K562 (cell line): ENCODE results near the gene AKT3. TPM values are rescaled to one million over a fixed set of nuclear protein-coding genes. Genes with fewer than 3 reads are reported as not detected.

Experiments used
- ATF1 ChIP-seq, 2 experiments: fragments of 450-650 bp in 1 of 2; IDR thresholded peaks; 2 replicates each; pipeline ENCODE4 v1.6.1; 2016; ENCODE audit warnings: missing compliant biosample characterization in 1 of 2, missing genetic modification characterization in 1 of 2
- BCOR ChIP-seq: fragments of 450-650 bp; IDR thresholded peaks from 2 replicates; pipeline ENCODE4 v1.6.1; 2016
- CBFA2T2 ChIP-seq: fragments of 450-650 bp; conservative IDR thresholded peaks from 2 replicates; pipeline ENCODE4 v1.6.1; 2017; ENCODE audit warnings: mild to moderate bottlenecking
- CHD2 ChIP-seq: IDR thresholded peaks from 2 replicates; pipeline ENCODE4 v1.6.1; 2011; ENCODE audit warnings: low read depth, low read length
- CREB3L1 ChIP-seq: fragments of 450-650 bp; IDR thresholded peaks from 2 replicates; pipeline ENCODE4 v1.6.1; 2014; ENCODE audit warnings: low read depth, mild to moderate bottlenecking, moderate library complexity, borderline replicate concordance
- CTBP1 ChIP-seq: fragments of 450-650 bp; IDR thresholded peaks from 2 replicates; pipeline ENCODE4 v1.6.1; 2016; ENCODE audit warnings: borderline replicate concordance
- ETS2 ChIP-seq: IDR thresholded peaks from 2 replicates; pipeline ENCODE4 v1.6.1; 2016; ENCODE audit warnings: borderline replicate concordance, missing genetic modification characterization, mild to moderate bottlenecking, moderate library complexity, missing compliant biosample characterization; ENCODE audit not compliant: poor library complexity, severe bottlenecking
- ETV1 ChIP-seq: fragments of 450-650 bp; conservative IDR thresholded peaks from 2 replicates; pipeline ENCODE4 v1.6.1; 2016; ENCODE audit warnings: missing genetic modification characterization, control low read depth, low read depth, missing compliant biosample characterization
- FOXA1 ChIP-seq: fragments of 450-650 bp; IDR thresholded peaks from 2 replicates; pipeline ENCODE4 v1.6.1; 2016; ENCODE audit warnings: mild to moderate bottlenecking, borderline replicate concordance
- GTF2E2 ChIP-seq: fragments of 200-800 bp; sonication (Bioruptor generic); IDR thresholded peaks from 2 replicates; pipeline ENCODE4 v1.6.1; 2016; ENCODE audit warnings: missing genetic modification characterization, missing compliant biosample characterization
- HNRNPUL1 ChIP-seq: fragments of 200-400 bp; formaldehyde crosslinking; IDR thresholded peaks from 2 replicates; pipeline ENCODE4 v1.6.1; 2017; ENCODE audit warnings: low read length
- MCM5 ChIP-seq: fragments of 450-650 bp; IDR thresholded peaks from 2 replicates; pipeline ENCODE4 v1.6.1; 2016; ENCODE audit warnings: low read depth
- MYBL2 ChIP-seq, 2 experiments: fragments of 450-650 bp in 1 of 2; sonication (generic) in 1 of 2; formaldehyde crosslinking in 1 of 2; IDR thresholded peaks; 2 replicates each; pipeline versions ENCODE4 v1.6.1 to v1.8.1; 2017 to 2022; ENCODE audit warnings: borderline replicate concordance in 1 of 2, inconsistent platforms in 1 of 2, low read depth in 1 of 2, mild to moderate bottlenecking in 1 of 2, missing genetic modification reagents in 1 of 2, moderate library complexity in 1 of 2
- MYC ChIP-seq, 2 experiments: fragments of 250-450 bp in 1 of 2; sonication (Bioruptor Pico) in 1 of 2; IDR thresholded peaks; 2 replicates each; pipeline versions ENCODE4 v1.5.1 to v1.6.1; 2012 to 2021; ENCODE audit warnings: low read depth in 2 of 2, borderline replicate concordance in 1 of 2, improper control_type of control experiment in 1 of 2, low read length in 1 of 2, mild to moderate bottlenecking in 1 of 2, moderate library complexity in 1 of 2
- NUFIP1 ChIP-seq: fragments of 450-650 bp; IDR thresholded peaks from 2 replicates; pipeline ENCODE4 v1.6.1; 2018; ENCODE audit not compliant: partially characterized antibody
- RBFOX2 ChIP-seq: fragments of 200-400 bp; formaldehyde crosslinking; IDR thresholded peaks from 2 replicates; pipeline ENCODE4 v1.6.1; 2017; ENCODE audit warnings: low read depth, mild to moderate bottlenecking, low read length, moderate library complexity
- SLC30A9 ChIP-seq: fragments of 250-450 bp; sonication (Bioruptor Pico); IDR thresholded peaks from 2 replicates; pipeline ENCODE4 v1.8.0; 2022; ENCODE audit warnings: mild to moderate bottlenecking, moderate library complexity
- SMARCB1 ChIP-seq: IDR thresholded peaks from 2 replicates; pipeline ENCODE4 v1.6.1; 2011; ENCODE audit warnings: improper control_type of control experiment, low read depth; ENCODE audit not compliant: insufficient read length
- TSC22D4 ChIP-seq: fragments of 450-650 bp; IDR thresholded peaks from 2 replicates; pipeline ENCODE4 v1.6.1; 2016; ENCODE audit warnings: missing genetic modification characterization, missing biosample characterization, control low read depth
- ZBTB8A ChIP-seq: fragments of 450-650 bp; IDR thresholded peaks from 2 replicates; pipeline ENCODE4 v1.6.1; 2018; ENCODE audit warnings: mild to moderate bottlenecking, moderate library complexity; ENCODE audit not compliant: partially characterized antibody
- ZNF785 ChIP-seq: fragments of 250-450 bp; sonication (Bioruptor Pico); IDR thresholded peaks from 2 replicates; pipeline ENCODE4 v1.4.0; 2020; ENCODE audit warnings: mild to moderate bottlenecking
- polyA plus RNA-seq, 8 experiments: library from polyadenylated mRNA; depleted of rRNA in 4 of 8; stranded (reverse) in 5 of 8; unstranded in 3 of 8; fragments of >200 nt; fragmentation: Nextera tagmentation in 2 of 8; fragmentation: Illumina TruSeq in 1 of 8; extraction: Ambion mirVana in 2 of 8; extraction: Trizol in 1 of 8; gene quantifications; 2 replicates each; pipeline versions ENCODE4 v1.2.1 to v1.2.3, GENCODE V29; 2011 to 2014; ENCODE audit warnings: inconsistent platforms in 1 of 8, missing spikeins in 1 of 8
- total RNA-seq, 7 experiments: library from RNA; depleted of rRNA in 6 of 7; stranded (reverse); fragments of >200 nt in 6 of 7; fragmentation: Illumina TruSeq in 2 of 7; extraction: Trizol in 2 of 7; gene quantifications; 2 replicates each; pipeline versions ENCODE4 v1.2.1 to v1.2.3, GENCODE V29; 2011 to 2021; ENCODE audit warnings: low replicate concordance in 1 of 7
- TF ChIP-seq, protein P1 (sequence below), 2 experiments: fragments of 450-650 bp; conservative IDR thresholded peaks; 2 replicates each; pipeline ENCODE4 v1.6.1; 2017; ENCODE audit warnings: mild to moderate bottlenecking in 2 of 2, moderate library complexity in 2 of 2
- TF ChIP-seq, protein P2 (sequence below): fragments of 450-650 bp; conservative IDR thresholded peaks from 2 replicates; pipeline ENCODE4 v1.6.1; 2016; ENCODE audit warnings: missing genetic modification characterization, low read depth, mild to moderate bottlenecking, missing compliant biosample characterization, moderate library complexity

The AKT3 gene
- total and polyA plus RNA-seq, 9 of the 15 experiments (the other 6 are each of a cell fraction or from before 2014, with no cell fraction given) = 0.04 to 0.54 (median 0.18) TPM; not detected in 1

DNA sequence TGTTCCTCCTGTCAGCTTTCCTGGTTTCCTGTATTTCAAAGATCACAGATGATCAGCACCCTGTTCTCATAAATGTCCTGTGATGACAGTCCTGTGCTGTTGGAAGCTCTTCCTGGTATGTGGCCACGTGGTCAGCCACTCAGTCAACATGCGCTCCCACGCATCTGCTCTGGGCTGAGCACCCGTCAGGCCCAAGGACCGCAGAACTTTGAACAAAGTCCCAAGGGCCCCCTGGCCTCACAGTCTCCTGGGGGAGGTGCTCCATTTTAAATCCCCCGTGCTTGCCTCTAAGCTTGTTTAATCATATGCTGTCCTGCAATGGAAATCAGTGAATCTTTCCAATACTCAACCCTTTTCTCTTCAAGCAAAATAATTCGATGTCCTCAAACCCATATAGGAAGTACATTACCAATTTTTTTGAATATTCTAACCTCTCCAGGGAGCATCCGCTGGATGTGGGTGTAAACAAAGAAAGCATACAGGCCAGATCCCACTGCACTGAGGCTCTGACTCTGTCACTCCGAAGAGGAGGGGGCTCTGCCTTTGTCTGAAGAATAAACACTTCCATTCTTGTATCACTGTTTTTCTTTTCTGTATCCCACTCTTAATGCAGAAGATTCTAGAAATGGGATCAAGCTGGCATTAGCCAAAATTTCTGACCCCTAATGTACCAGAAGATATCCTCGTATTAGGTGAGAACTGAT lies 343.9 kb downstream of the AKT3 start (continued):
- TF ChIP-seq TSC22D4 (tag) = no peak
- TF ChIP-seq CREB3L1 = peak; percentile 61; the same call in 1 of the 2 replicates
- no peak for TF ChIP-seq ZNF785 (CRISPR knock-in tag)
- no peak for TF ChIP-seq ETV1 (tag)
- TF ChIP-seq SLC30A9 (CRISPR knock-in tag) = no peak
- TF ChIP-seq ATF1 (CRISPR knock-in tag; IDR thresholded peaks at IDR 0.05) = no peak
- peak; percentile 40; the same call in 1 of the 2 replicates for TF ChIP-seq ATF1 (tag; IDR thresholded peaks at IDR 0.05)
- no peak for TF ChIP-seq CBFA2T2
- TF ChIP-seq MCM5 = no peak
- TF ChIP-seq BCOR = no peak
- no peak for TF ChIP-seq GTF2E2 (tag)
- TF ChIP-seq NUFIP1 = no peak
- TF ChIP-seq ZBTB8A = no peak
- TF ChIP-seq, protein P1, sequence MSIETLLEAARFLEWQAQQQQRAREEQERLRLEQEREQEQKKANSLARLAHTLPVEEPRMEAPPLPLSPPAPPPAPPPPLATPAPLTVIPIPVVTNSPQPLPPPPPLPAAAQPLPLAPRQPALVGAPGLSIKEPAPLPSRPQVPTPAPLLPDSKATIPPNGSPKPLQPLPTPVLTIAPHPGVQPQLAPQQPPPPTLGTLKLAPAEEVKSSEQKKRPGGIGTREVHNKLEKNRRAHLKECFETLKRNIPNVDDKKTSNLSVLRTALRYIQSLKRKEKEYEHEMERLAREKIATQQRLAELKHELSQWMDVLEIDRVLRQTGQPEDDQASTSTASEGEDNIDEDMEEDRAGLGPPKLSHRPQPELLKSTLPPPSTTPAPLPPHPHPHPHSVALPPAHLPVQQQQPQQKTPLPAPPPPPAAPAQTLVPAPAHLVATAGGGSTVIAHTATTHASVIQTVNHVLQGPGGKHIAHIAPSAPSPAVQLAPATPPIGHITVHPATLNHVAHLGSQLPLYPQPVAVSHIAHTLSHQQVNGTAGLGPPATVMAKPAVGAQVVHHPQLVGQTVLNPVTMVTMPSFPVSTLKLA (conservative IDR thresholded peaks at IDR 0.05) = peak; percentile 91 to 94
- TF ChIP-seq SMARCB1 = no peak
- no peak for TF ChIP-seq ETS2 (tag)
- no peak for TF ChIP-seq MYBL2 (IDR thresholded peaks at IDR 0.05; ENCODE audit: low read depth)
- no peak for TF ChIP-seq MYBL2 (CRISPR knock-in tag; IDR thresholded peaks at IDR 0.05; ENCODE audit: borderline replicate concordance)
- no peak for TF ChIP-seq FOXA1
- peak; percentile 82 for TF ChIP-seq MYC (IDR thresholded peaks at IDR 0.05; ENCODE audit: low read depth, low read length)
- no peak for TF ChIP-seq MYC (CRISPR knock-in tag; IDR thresholded peaks at IDR 0.05; ENCODE audit: borderline replicate concordance, low read depth)
- TF ChIP-seq CHD2 = no peak
- no peak for TF ChIP-seq HNRNPUL1
- TF ChIP-seq RBFOX2 = no peak
- peak; percentile 83 for TF ChIP-seq CTBP1
- TF ChIP-seq, protein P2, sequence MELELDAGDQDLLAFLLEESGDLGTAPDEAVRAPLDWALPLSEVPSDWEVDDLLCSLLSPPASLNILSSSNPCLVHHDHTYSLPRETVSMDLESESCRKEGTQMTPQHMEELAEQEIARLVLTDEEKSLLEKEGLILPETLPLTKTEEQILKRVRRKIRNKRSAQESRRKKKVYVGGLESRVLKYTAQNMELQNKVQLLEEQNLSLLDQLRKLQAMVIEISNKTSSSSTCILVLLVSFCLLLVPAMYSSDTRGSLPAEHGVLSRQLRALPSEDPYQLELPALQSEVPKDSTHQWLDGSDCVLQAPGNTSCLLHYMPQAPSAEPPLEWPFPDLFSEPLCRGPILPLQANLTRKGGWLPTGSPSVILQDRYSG = 0 out of 2 replicates have a peak, but pooled peaks have one; percentile 16
